Measurements from ENCODE around the gene ASTE1. TPM values are rescaled to one million over a fixed set of nuclear protein-coding genes. Genes with fewer than 3 reads are reported as not detected.
A peak's percentile ranks its signal among the peaks of the same experiment; 100 is the strongest.

ASTE1 gene
- total RNA-seq, 2 experiments from 2014 or later = 25.6 to 26.6 TPM

- Mint-ChIP-seq H3K9me3 (no peaks in the 10 kb centered on the region), H3K4me3 (no peak overlapping the region), H3K27me3 (no peaks in the 10 kb centered on the region), H3K27ac (no peak overlapping the region), H3K36me3 (ENCODE audit: low read depth) (peaks cover 8% of the 10 kb centered on the region), H3K4me1 (ENCODE audit: low read depth) (peaks cover 9% of the 10 kb centered on the region)
- TF ChIP-seq CTCF (IDR thresholded peaks at IDR 0.05) = no peak
- Histone ChIP-seq H3K4me1 (ENCODE audit: insufficient read depth, low read length) (peaks cover 8% of the 10 kb centered on the region), H3K36me3 (ENCODE audit: insufficient read depth, low read length) (no peaks in the 10 kb centered on the region), H3K4me3 (ENCODE audit: low read length) (no peak overlapping the region), H3K27ac (ENCODE audit: low read depth in 1 of 2, low read length in 2 of 2) (no peak overlapping the region), H3K27me3 (ENCODE audit: control insufficient read depth in 1 of 2, insufficient read depth in 2 of 2, low read length in 2 of 2) (no peaks in the 10 kb centered on the region), H3K9me3 (ENCODE audit: control insufficient read depth in 1 of 2, insufficient read depth in 1 of 2, low read length in 2 of 2) (no peaks in the 10 kb centered on the region)
- ChIA-PET CTCF (interaction anchor here (0.7 to 2.7 kb wide), 3 partner anchors 8 to 1311 kb away, joined by 3 to 9 read pairs (median 3); no protein-coding TSS in a partner anchor), POLR2A (no interaction called here)
- DNase-seq = no peak
- ATAC-seq (ENCODE audit: poor library complexity) = no peak
- intact Hi-C loops (cut with DNase I, micrococcal nuclease) = loop anchor here (2.0 to 5.0 kb wide), 6 partner anchors 351 to 1366 kb away; partner anchors contain the start of gene NUDT16 (in 1 of the 2)
Measured at GRCh38 chr3:131031660-131032059, 5.0 kb upstream of the ASTE1 start.

GRCh38 chr3:131028844-131029243, 2.2 kb upstream of the ASTE1 start:
- H3K9me3 Mint-ChIP-seq = no peaks in the 10 kb centered on the region
- POLR2A ChIA-PET = interaction anchor here (1.3 kb wide), 1 partner anchor 12 kb away, joined by 3 read pairs; no protein-coding TSS in a partner anchor
- H3K36me3 Mint-ChIP-seq (ENCODE audit: low read depth) = peaks cover 34% of the 10 kb centered on the region
- Histone ChIP-seq H3K36me3 (ENCODE audit: insufficient read depth, low read length) (peaks cover 9% of the 10 kb centered on the region), H3K4me3 (ENCODE audit: low read length) (no peak overlapping the region), H3K9me3 (ENCODE audit: control insufficient read depth in 1 of 2, insufficient read depth in 1 of 2, low read length in 2 of 2) (no peaks in the 10 kb centered on the region), H3K27me3 (ENCODE audit: control insufficient read depth in 1 of 2, insufficient read depth in 2 of 2, low read length in 2 of 2) (no peaks in the 10 kb centered on the region), H3K4me1 (ENCODE audit: insufficient read depth, low read length) (peaks cover 18% of the 10 kb centered on the region), H3K27ac (ENCODE audit: low read depth in 1 of 2, low read length in 2 of 2) (no peak overlapping the region)
- TF ChIP-seq CTCF (IDR thresholded peaks at IDR 0.05) = no peak
- peak overlapping the region; percentile 11 for H3K4me3 Mint-ChIP-seq
- H3K27me3 Mint-ChIP-seq = no peaks in the 10 kb centered on the region
- intact Hi-C loops (cut with DNase I, micrococcal nuclease) = loop anchor here (5.0 to 10.0 kb wide), 4 partner anchors 284 to 1388 kb away; partner anchors contain the start of genes DNAJC13 (in 1 of the 2), MRPL3 (in 1 of the 2), NUDT16 (in 1 of the 2) and PIK3R4 (in 1 of the 2)
- ATAC-seq (ENCODE audit: poor library complexity) (no peak), DNase-seq (no peak)
- H3K4me1 Mint-ChIP-seq (ENCODE audit: low read depth) = peaks cover 36% of the 10 kb centered on the region
- H3K27ac Mint-ChIP-seq = no peak overlapping the region
- CTCF ChIA-PET = no interaction called here

- ChIA-PET POLR2A (interaction anchor here (1.4 to 4.3 kb wide), 4 partner anchors 11 to 356 kb away, joined by 5 to 32 read pairs (median 18); partner anchors contain the start of genes ATP2C1 and NUDT16), CTCF (interaction anchor here (1.6 kb wide), 1 partner anchor 133 kb away, joined by 5 read pairs; no protein-coding TSS in a partner anchor)
- H3K27ac Mint-ChIP-seq = peak overlapping the region; percentile 94
- no peak overlapping the region for H3K27ac ChIP-seq (ENCODE audit: low read depth in 1 of 2, low read length in 2 of 2)
- no peaks in the 10 kb centered on the region for H3K27me3 Mint-ChIP-seq
- H3K4me1 Mint-ChIP-seq (ENCODE audit: low read depth) = peaks cover 62% of the 10 kb centered on the region
- no peaks in the 10 kb centered on the region for H3K9me3 Mint-ChIP-seq
- peaks cover 28% of the 10 kb centered on the region for H3K36me3 ChIP-seq (ENCODE audit: insufficient read depth, low read length)
- ATAC-seq (ENCODE audit: poor library complexity) (no peak), DNase-seq (no peak)
- no peaks in the 10 kb centered on the region for H3K27me3 ChIP-seq (ENCODE audit: control insufficient read depth in 1 of 2, insufficient read depth in 2 of 2, low read length in 2 of 2)
- H3K36me3 Mint-ChIP-seq (ENCODE audit: low read depth) = peaks cover 60% of the 10 kb centered on the region
- peaks cover 30% of the 10 kb centered on the region for H3K4me1 ChIP-seq (ENCODE audit: insufficient read depth, low read length)
- intact Hi-C loops (cut with DNase I, micrococcal nuclease) = loop anchor here (5.0 to 10.0 kb wide), 4 partner anchors 281 to 1392 kb away; partner anchors contain the start of genes DNAJC13 (in 1 of the 2), MRPL3 (in 1 of the 2), NUDT16 (in 1 of the 2) and PIK3R4 (in 1 of the 2)
- peak overlapping the region; percentile 66 for H3K4me3 ChIP-seq (ENCODE audit: low read length)
- TF ChIP-seq CTCF (IDR thresholded peaks at IDR 0.05) = no peak
- peak overlapping the region; percentile 93 for H3K4me3 Mint-ChIP-seq
- H3K9me3 ChIP-seq (ENCODE audit: control insufficient read depth in 1 of 2, insufficient read depth in 1 of 2, low read length in 2 of 2) = no peaks in the 10 kb centered on the region
Measured at GRCh38 chr3:131025539-131025938, 1.1 kb downstream of the ASTE1 start.

Data from CD4-positive, alpha-beta T cell (primary cell).